GM12801 (cell line): ENCODE results near the gene ITPR2.

Source experiments
- TF ChIP-seq, protein P1 (sequence below): IDR thresholded peaks from one replicate; pipeline ENCODE4 v1.5.1; 2011; ENCODE audit warnings: control low read depth; ENCODE audit not compliant: insufficient read length; ENCODE audit errors: extremely low read depth

Gene ITPR2

DNA sequence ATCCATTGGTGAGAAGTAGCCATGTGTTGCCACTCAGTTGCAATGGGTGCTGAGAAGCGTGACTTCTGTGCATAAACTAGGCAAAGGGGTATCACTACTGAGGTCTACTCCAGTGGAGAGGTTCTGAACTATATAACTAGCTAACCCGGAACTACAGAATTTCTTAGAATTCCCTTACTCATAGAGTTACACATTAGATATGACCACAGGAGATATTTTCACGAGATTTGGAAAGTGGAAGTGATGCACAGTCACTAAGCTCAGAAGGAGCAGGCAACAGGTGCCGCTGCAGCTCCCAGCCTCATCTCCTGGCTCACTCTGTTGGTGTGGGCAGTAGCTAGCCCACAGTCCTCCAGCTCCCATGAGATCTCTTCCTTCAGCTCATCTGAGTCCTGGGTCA, 501.0 kb downstream of the ITPR2 start:
- TF ChIP-seq, protein P1, sequence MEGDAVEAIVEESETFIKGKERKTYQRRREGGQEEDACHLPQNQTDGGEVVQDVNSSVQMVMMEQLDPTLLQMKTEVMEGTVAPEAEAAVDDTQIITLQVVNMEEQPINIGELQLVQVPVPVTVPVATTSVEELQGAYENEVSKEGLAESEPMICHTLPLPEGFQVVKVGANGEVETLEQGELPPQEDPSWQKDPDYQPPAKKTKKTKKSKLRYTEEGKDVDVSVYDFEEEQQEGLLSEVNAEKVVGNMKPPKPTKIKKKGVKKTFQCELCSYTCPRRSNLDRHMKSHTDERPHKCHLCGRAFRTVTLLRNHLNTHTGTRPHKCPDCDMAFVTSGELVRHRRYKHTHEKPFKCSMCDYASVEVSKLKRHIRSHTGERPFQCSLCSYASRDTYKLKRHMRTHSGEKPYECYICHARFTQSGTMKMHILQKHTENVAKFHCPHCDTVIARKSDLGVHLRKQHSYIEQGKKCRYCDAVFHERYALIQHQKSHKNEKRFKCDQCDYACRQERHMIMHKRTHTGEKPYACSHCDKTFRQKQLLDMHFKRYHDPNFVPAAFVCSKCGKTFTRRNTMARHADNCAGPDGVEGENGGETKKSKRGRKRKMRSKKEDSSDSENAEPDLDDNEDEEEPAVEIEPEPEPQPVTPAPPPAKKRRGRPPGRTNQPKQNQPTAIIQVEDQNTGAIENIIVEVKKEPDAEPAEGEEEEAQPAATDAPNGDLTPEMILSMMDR: no peak

- TF ChIP-seq, protein P1: no peak
Measured at GRCh38 chr12:26331136-26331535, 501.9 kb downstream of the ITPR2 start.

GRCh38 chr12:26327975-26328644, 504.9 kb downstream of the ITPR2 start:
- TF ChIP-seq, protein P1: no peak

DNA sequence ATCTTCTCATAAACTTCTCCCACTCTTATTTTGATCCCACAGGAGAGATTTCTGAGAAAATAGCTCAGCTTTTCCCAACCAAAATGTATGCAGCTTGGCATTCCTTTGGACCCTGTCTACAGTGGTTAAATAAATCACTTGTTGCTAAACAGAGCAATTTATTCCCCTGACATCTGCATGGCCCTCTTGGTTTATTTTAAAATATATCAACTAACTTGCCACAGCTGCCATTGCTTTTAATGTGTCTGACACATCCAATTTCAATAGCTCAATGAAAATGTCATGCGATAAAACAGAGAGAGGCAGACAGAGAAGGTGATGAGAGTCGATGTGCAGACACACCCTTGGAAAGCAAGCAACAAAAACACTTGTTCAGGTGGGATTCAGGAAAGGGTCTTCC, 509.3 kb downstream of the ITPR2 start:
- TF ChIP-seq, protein P1: no peak

- TF ChIP-seq, protein P1: no peak
Measured at GRCh38 chr12:26319511-26319910, 513.5 kb downstream of the ITPR2 start.

GRCh38 chr12:26318661-26319068, 514.3 kb downstream of the ITPR2 start:
- TF ChIP-seq, protein P1: no peak

DNA sequence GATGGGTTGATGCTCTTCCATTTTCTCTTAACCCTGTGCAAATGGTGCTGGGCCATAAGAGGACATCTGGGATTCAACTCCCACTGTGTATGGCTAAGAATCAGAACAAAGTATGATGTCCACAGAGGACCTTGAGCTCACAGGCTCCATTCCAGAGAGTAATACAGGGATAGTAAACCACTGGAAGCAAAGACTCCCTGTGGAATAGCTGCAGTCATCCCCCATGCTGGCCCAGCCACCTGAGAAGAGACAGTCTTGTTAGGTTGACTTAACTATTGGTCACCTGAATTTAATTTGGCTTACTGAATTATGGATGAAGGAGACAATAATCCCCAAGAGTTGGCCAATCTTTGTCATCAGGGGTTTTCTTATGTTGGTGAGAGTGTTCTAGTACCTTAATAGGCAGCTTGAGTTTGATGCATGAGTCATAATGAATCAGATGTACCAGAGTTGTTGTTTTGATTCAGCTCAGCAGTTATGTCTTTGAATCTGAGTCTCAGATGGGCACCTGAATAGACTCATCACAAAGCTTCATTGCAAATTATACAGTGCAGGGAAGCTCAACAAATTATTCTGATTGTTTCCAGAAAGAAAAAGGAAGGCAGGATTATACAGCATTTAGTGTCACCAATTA, 514.9 kb downstream of the ITPR2 start:
- TF ChIP-seq, protein P1: no peak
